IPS DF 4.7 (cell line): ENCODE results near the gene ZNF594.
A peak's percentile ranks its signal among the peaks of the same experiment; 100 is the strongest.
"Not testable (repeated sequence)": the region's sequence is repeated elsewhere in the genome, so short reads cannot be mapped to it uniquely, and the experiment has no call there.

Experiments
- DNase-seq: peaks from one replicate; pipeline ENCODE4 v3.0.0-alpha.2; 2013; ENCODE audit warnings: low spot score; ENCODE audit errors: extremely low read depth

Gene ZNF594

DNA sequence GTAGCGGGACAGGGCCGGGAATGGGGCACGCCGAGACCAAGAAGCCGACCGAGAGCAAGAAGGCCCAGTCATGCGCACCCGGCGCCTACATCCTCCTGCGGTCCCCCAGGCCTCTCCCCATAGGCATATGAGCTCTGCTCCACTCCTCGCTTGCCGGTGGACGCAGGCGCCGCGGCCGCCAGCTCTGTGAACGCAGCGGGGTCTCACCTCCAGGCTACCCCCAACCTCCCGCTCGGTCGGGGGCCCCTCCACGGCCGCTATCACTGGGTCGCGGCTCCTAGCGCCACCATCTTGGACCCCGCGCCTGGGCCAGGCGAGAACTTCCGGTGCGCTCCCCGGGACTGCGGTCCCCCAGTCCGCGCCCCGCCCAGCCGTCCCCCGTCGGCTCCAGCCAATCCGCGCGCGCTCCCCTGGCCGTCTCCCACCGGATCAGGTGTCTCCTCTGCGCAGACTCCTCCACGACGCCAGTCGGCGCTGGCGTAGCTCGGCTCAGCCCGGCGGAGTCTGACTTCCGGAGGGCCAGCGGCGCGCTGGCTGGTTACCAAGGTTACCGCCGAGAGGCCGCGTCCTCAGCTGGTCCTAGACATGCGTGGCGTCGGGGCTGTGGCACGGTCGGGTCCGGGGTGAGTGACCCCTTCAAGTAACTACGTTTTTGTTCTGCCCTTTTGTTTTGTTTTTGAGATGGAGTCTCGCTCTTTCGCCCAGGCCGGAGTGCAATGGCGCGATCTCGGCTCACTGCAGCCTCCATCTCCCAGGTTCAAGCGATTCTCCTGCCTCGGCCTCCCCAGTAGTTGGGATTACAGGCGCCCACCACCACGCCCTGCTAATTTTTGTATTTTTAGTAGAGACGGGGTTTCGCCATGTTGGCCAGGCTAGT, at the start of gene ZNF594:
ZNF594 (minus strand) TSS at position 328 of the 877 bp plus-strand sequence. CDS start 7,612 bp downstream, outside the sequence.
- DNase-seq, result peak; percentile 72

GRCh38 chr17:5239769-5240168, 48.1 kb upstream of the ZNF594 start:
- not testable (repeated sequence) for DNase-seq

DNA sequence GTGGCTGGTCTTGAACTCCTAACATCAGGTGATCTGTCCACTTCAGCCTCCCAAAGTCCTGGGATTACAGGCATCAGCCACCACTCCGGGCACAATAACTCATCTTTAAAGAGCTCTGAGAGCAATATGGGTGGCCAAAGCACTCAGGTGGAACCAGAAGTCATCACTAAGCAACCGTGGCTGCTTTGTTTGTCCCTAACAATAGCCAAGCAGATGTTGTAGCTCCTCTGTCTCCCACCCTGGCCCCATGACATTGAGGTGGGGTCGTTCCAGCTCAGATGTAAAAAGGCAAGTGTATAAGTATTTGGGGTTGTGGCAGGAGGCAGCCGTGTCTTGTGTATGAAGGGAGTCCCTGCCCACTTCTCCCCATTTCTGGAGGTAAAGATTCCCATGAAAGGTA, 46.7 kb upstream of the ZNF594 start:
- no peak for DNase-seq

DNA sequence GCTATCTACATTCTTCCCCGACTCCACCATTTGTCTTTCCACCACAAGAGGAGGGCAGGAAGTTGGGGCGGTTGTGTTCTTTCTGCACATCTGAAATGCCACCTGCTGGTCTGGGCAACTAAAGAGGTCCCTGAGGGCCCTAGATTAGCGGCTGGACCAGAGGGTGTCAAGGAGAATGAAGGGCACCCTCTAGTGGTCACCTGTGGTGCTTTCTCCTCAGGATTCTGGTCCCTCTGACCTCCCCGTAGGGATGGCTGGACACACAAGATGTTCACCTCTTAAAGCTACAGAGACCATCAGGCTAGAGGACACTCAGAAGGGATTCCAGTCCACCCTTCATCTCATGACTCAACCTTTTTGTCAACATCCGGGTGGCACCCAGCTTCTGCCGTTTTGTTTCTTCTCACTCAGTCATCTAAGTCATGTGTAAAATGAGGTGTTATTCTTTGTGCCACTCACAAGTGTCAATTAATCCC, 45.9 kb upstream of the ZNF594 start:
- peak; percentile 87 for DNase-seq

GRCh38 chr17:5236938-5237540, 45.4 kb upstream of the ZNF594 start:
- no peak for DNase-seq

- no peak for DNase-seq
These were observed 43.2 kb upstream of the ZNF594 start, which contains the start of gene SCIMP for GRCh38 chr17:5234645-5235576. Gene SCIMP (minus strand): TSS chr17:5234860. CDS start chr17:5234755, 105 bp downstream.

DNA sequence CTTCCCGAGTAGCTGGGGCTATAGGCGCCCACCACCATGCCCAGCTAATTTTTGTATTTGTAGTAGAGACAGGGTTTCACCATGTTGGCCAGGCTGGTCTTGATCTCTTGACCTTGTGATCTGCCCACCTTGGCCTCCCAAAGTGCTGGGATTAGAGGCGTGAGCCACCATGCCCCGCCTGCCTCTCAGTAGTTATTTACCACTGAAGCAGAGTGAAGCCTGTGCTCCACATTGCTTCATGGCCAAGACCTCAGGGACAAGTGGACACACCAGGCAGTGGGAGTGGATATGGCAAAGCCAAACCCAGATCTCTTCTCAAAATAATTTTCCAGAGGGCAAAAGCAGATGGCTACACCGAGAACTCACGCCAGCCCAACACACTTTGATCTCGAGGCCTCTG, 41.8 kb upstream of the ZNF594 start:
- DNase-seq, result not testable (repeated sequence)

DNA sequence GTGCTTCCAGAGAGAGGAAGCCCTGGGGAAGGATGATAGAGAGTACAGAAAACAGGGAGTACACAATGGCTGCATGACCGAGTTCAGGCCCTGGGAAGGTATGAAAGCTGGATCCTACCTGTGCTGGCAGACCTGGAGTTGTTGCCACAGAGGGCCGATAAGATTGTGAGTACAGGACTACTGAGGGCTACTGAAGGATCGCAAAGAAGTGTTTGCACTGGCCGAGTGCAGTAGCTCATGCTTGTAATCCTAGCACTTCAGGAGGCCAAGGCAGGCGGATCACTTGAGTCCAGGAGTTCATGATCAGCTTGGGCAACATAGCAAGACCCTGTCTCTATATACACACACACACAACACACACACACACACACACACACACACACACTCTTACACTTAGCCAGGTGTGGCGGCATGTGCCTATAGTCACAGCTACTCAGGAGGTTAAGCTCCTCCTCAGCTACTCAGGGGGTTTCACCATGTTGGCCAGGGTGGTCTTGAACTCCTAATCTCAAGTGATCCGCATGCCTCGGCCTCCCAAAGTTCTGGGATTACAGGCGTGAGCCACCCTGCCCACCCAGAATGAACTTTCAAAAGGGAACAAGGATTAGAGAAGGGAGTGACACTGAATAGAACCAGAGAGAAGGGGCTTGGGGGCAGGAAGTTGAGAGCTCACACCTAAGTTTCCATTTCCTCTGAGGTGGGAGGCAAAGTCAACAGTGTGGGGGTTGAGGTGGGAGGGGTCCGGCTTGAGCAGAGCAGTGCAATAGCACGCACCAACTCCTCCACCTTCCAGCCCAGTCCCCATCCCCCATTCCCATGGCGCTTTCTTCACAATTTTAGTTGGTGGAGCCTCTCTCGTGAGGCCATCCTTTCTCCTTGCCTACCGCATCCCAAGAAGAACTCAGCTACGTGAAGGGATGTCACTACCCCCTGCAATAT, 35.5 kb upstream of the ZNF594 start:
- no peak for DNase-seq

GRCh38 chr17:5225668-5226457, 34.2 kb upstream of the ZNF594 start:
- DNase-seq, result no peak

GRCh38 chr17:5221912-5222311, 30.2 kb upstream of the ZNF594 start:
- DNase-seq, result not testable (repeated sequence)

- DNase-seq, result no peak
These were observed 28.4 kb upstream of the ZNF594 start for GRCh38 chr17:5220074-5220473.

GRCh38 chr17:5219536-5219935, 27.9 kb upstream of the ZNF594 start:
- no peak for DNase-seq

- not testable (repeated sequence) for DNase-seq
These were observed 25.9 kb upstream of the ZNF594 start for GRCh38 chr17:5217562-5217961.

DNA sequence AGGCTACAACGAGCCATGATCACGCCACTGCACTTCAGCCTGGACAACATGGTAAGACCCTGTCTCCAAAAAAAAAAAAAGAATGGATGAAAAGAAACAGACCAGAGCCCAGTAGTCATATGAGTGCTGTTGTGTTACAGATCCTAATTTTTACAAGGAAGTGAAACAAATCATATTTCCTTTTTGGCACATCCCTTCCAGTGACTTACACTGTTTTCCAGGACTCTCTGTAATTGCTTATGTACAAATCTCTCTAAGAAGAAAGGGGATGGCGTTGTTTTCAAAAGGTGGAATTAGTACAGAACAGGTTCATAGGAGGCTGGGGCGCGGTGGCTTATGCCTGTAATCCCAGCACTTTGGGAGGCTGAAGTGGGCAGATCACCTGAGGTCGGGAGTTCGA, 19.8 kb upstream of the ZNF594 start:
- DNase-seq, result no peak

DNA sequence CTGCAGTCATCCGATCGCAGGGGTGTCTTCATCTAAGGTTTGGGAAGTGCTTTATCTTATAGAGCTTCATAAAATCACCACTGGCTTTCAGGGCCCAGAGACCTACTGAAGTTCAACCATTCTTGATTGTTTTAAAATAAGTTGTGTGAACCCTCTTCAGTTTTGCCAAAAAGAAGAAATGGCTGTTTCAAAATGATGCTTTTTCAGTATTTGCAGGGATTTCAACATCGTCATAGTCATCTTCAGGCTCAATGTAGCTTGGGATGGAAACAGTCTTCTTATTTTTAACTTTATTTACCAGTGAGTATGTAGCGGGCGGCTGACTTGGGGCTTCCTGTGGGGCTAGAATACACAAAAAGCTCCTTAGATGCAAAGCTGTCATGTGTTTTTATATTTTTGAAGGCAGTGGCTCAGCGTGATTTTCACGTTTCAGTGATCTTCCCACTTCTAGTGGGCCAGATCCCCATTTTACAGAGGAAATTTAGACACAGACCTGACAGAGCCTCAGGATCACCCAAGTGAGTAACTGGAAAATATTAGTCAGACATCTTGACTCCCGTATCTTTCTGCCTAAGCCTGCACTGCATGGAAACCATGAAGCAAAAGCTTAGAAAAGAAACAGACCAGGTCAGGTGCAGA, 19.1 kb upstream of the ZNF594 start:
- no peak for DNase-seq

DNA sequence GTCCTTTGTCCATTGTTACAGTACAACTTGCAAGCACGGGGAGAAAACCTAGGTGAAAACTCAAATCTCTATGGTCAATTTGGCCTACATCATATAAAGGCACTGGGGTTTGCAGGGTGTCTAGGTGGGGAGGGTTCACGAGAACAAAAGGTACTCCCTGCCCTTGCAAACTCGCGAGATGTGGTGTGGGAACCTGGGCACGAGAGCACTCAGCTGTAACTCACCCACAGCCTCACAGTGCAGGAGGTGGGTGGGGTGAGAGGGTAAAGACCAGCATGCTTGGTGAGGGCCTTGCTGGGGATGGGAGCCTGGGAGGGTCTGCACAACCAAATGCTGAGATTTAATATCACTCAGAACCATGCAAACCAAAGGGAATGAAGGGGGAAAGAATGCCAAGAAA, 18.4 kb upstream of the ZNF594 start:
- no peak for DNase-seq

DNA sequence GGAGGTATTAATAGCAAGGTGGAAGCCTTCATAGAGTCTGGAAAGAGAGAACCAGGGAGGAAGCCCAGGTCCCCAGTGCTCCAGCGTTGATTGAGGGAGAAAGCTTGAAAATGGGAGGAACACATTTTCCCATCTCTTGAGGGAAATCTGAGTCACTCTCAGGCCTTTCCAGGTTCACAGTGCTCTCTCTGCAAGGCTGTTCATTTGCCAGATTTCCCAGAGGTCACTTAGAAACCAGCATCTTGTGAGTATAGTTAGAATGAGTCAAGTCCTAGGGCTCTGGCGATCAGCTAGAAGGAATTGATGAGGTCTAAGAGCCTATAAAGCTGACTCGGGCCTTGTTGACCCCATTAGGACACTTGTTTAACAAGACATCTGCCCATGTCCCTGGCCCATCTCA, 17.7 kb upstream of the ZNF594 start:
- no peak for DNase-seq

- no peak for DNase-seq
These were observed 12.2 kb upstream of the ZNF594 start for GRCh38 chr17:5203908-5204294.
